HepG2 (cell line): ENCODE data around the gene DHRS1. TPM values are rescaled to one million over a fixed set of nuclear protein-coding genes. Genes with fewer than 3 reads are reported as not detected.

Experiments used
- ATF7 ChIP-seq, 2 experiments: fragments of 450-650 bp in 1 of 2; sonication (generic) in 1 of 2; formaldehyde crosslinking in 1 of 2; IDR thresholded peaks; 2 replicates each; pipeline versions ENCODE4 v1.4.0 to v1.6.1; 2016 to 2020; ENCODE audit warnings: antibody characterized with exemption in 1 of 2, mild to moderate bottlenecking in 1 of 2, missing genetic modification reagents in 1 of 2
- CREB1 ChIP-seq, 2 experiments: fragments of 450-650 bp in 1 of 2; IDR thresholded peaks; 2 replicates each; pipeline ENCODE4 v1.6.1; 2016 to 2017; ENCODE audit warnings: control low read depth in 1 of 2, mild to moderate bottlenecking in 1 of 2, missing compliant biosample characterization in 1 of 2, missing genetic modification characterization in 1 of 2
- DMAP1 ChIP-seq: IDR thresholded peaks from 2 replicates; pipeline ENCODE4 v1.6.1; 2016
- DPF2 ChIP-seq: sonication (generic); formaldehyde crosslinking; IDR thresholded peaks from 2 replicates; pipeline ENCODE4 v1.4.0; 2020; ENCODE audit warnings: mild to moderate bottlenecking, low read depth, missing genetic modification reagents, borderline replicate concordance
- GABPA ChIP-seq, 2 experiments: IDR thresholded peaks; 2 replicates each; pipeline ENCODE4 v1.6.1; 2011 to 2016; ENCODE audit warnings: low read depth in 2 of 2, low read length in 1 of 2, missing biosample characterization in 1 of 2, missing genetic modification characterization in 1 of 2
- HOXA9 ChIP-seq: sonication (generic); formaldehyde crosslinking; IDR thresholded peaks from 2 replicates; pipeline ENCODE4 v1.8.1; 2022; ENCODE audit warnings: missing genetic modification reagents, mild to moderate bottlenecking, moderate library complexity, borderline replicate concordance
- MIER2 ChIP-seq: IDR thresholded peaks from 2 replicates; pipeline ENCODE4 v1.6.1; 2016; ENCODE audit warnings: missing biosample characterization, missing genetic modification reagents
- MTA1 ChIP-seq: sonication (generic); formaldehyde crosslinking; IDR thresholded peaks from 2 replicates; pipeline ENCODE4 v1.4.0; 2020; ENCODE audit warnings: missing genetic modification reagents, mild to moderate bottlenecking, borderline replicate concordance
- NR2F1 ChIP-seq, 2 experiments: fragments of 450-650 bp in 1 of 2; formaldehyde crosslinking in 1 of 2; IDR thresholded peaks; 2 replicates each; pipeline versions ENCODE4 v1.5.0 to v1.6.1; 2016 to 2020; ENCODE audit warnings: mild to moderate bottlenecking in 1 of 2, missing compliant biosample characterization in 1 of 2, missing genetic modification reagents in 1 of 2, moderate library complexity in 1 of 2
- PLRG1 ChIP-seq: fragments of 450-650 bp; conservative IDR thresholded peaks from 2 replicates; pipeline ENCODE4 v1.6.1; 2016
- RELA ChIP-seq: sonication (generic); formaldehyde crosslinking; IDR thresholded peaks from 2 replicates; pipeline ENCODE4 v1.4.0; 2020; ENCODE audit warnings: missing genetic modification reagents
- RFX1 ChIP-seq: fragments of 450-650 bp; IDR thresholded peaks from 2 replicates; pipeline ENCODE4 v1.6.1; 2017
- RFXANK ChIP-seq: IDR thresholded peaks from 2 replicates; pipeline ENCODE4 v1.6.1; 2016
- RXRB ChIP-seq: IDR thresholded peaks from 2 replicates; pipeline ENCODE4 v1.6.1; 2016; ENCODE audit warnings: borderline replicate concordance, missing genetic modification reagents, missing compliant biosample characterization
- SIN3B ChIP-seq: fragments of 150-350 bp; IDR thresholded peaks from 2 replicates; pipeline ENCODE4 v1.6.1; 2014; ENCODE audit warnings: low read length
- SP4 ChIP-seq: sonication (generic); formaldehyde crosslinking; IDR thresholded peaks from 2 replicates; pipeline ENCODE4 v1.8.1; 2023; ENCODE audit warnings: mild to moderate bottlenecking, missing genetic modification reagents
- ZBTB8A ChIP-seq: sonication (generic); formaldehyde crosslinking; IDR thresholded peaks from 2 replicates; pipeline ENCODE4 v1.4.0; 2020; ENCODE audit warnings: mild to moderate bottlenecking, low read depth, missing genetic modification reagents, borderline replicate concordance
- ZNF101 ChIP-seq: sonication (generic); formaldehyde crosslinking; IDR thresholded peaks from 2 replicates; pipeline ENCODE4 v1.4.0; 2020; ENCODE audit warnings: mild to moderate bottlenecking, low read depth, missing genetic modification reagents, borderline replicate concordance
- ZNF264 ChIP-seq: sonication (generic); formaldehyde crosslinking; IDR thresholded peaks from 2 replicates; pipeline ENCODE4 v1.4.0; 2020; ENCODE audit warnings: missing genetic modification reagents
- ZNF446 ChIP-seq: sonication (generic); formaldehyde crosslinking; IDR thresholded peaks from 2 replicates; pipeline ENCODE4 v1.5.0; 2020; ENCODE audit warnings: mild to moderate bottlenecking, missing genetic modification reagents
- ZNF562 ChIP-seq: sonication (generic); formaldehyde crosslinking; IDR thresholded peaks from 2 replicates; pipeline ENCODE4 v1.8.0; 2022; ENCODE audit warnings: missing genetic modification reagents, borderline replicate concordance
- ZNF839 ChIP-seq: sonication (generic); formaldehyde crosslinking; IDR thresholded peaks from 2 replicates; pipeline ENCODE4 v1.4.0; 2020; ENCODE audit warnings: missing genetic modification reagents, mild to moderate bottlenecking, borderline replicate concordance
- polyA plus RNA-seq, 8 experiments: library from polyadenylated mRNA; depleted of rRNA in 3 of 8; stranded (reverse) in 7 of 8; unstranded in 1 of 8; fragments of >200 nt; fragmentation: Illumina TruSeq in 4 of 8; extraction: Trizol in 4 of 8; gene quantifications; 2 replicates each; pipeline versions ENCODE4 v1.2.1 to v1.2.3, GENCODE V29; 2011 to 2016; ENCODE audit warnings: low read depth in 4 of 8, missing spikeins in 1 of 8, mixed read lengths in 1 of 8; ENCODE audit not compliant: insufficient read depth in 1 of 8
- total RNA-seq, 5 experiments: library from RNA; depleted of rRNA; stranded (reverse); fragments of >200 nt; fragmentation: Illumina TruSeq; extraction: Trizol; gene quantifications; 2 replicates each; pipeline ENCODE4 v1.2.3, GENCODE V29; 2016; ENCODE audit warnings: low read depth in 1 of 5
- TF ChIP-seq, protein P1 (sequence below): sonication (generic); formaldehyde crosslinking; IDR thresholded peaks from 2 replicates; pipeline ENCODE4 v1.5.0; 2020; ENCODE audit warnings: mild to moderate bottlenecking, missing genetic modification reagents
- TF ChIP-seq, protein P2 (sequence below), 2 experiments: sonication (generic) in 1 of 2; formaldehyde crosslinking in 1 of 2; IDR thresholded peaks; 2 replicates each; pipeline versions ENCODE4 v1.5.1 to v1.6.1; 2011 to 2020; ENCODE audit warnings: borderline replicate concordance in 1 of 2, low read depth in 1 of 2, low read length in 1 of 2, mild to moderate bottlenecking in 1 of 2, missing genetic modification reagents in 1 of 2, moderate library complexity in 1 of 2

Gene DHRS1
- total and polyA plus RNA-seq, 2 of the 13 experiments (the other 11 are each of a cell fraction or from before 2014, with no cell fraction given), result 49.8 to 60.8 TPM

DNA sequence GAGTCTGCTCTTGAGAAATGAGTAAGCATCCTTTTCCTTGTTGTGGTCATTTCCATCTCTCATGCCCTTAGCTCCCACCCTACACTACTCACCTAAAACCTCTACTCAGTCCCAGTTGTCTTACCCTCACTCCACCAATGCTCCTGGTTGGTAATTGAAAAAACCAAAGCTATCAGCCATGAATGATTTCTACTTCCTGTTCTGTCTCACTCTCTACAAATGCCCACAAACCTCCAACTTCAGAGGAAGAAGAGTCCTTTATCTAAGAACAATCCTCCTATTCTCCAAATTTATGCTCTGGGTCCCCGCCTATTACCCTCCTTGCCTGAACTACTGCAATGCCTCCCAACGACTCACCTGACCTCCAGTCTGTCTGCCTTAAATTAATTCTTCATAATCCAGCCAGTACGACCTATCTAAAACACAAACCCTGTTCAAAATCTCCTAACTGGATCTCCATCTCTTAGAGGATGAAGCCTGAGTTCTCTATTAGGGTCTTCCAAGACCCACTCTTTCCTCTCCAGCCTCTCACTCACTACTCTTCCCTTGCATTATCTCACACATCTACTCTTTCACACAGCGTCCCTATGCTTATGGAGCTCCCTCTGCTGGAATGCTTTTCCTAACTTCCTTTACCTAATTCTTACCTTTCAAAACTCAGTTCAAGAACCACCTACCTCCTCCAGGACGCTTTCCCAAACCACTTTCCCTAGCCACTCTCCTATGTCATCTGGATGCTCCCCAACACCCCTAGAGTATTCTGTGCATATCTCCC, 2.2 kb downstream of the DHRS1 start (continued):
- TF ChIP-seq HOXA9 (no peak), GABPA (IDR thresholded peaks at IDR 0.05; ENCODE audit: low read depth, low read length) (no peak), GABPA (CRISPR knock-in tag; IDR thresholded peaks at IDR 0.05; ENCODE audit: low read depth) (no peak), DPF2 (CRISPR knock-in tag) (no peak), RXRB (CRISPR knock-in tag) (peak; percentile 71), RFX1 (no peak), ZNF839 (no peak), ZNF446 (CRISPR knock-in tag) (no peak), MTA1 (no peak), SP4 (CRISPR knock-in tag) (no peak), ZNF562 (CRISPR knock-in tag) (no peak), SIN3B (no peak), ZNF101 (CRISPR knock-in tag) (no peak), ZNF264 (no peak), PLRG1 (no peak), RELA (CRISPR knock-in tag) (0 out of 2 replicates have a peak, but pooled peaks have one; percentile 5), ZBTB8A (CRISPR knock-in tag) (no peak; the same call in 1 of the 2 replicates), DMAP1 (CRISPR knock-in tag) (no peak), RFXANK (CRISPR knock-in tag) (no peak), CREB1 (IDR thresholded peaks at IDR 0.05) (no peak), CREB1 (CRISPR knock-in tag; IDR thresholded peaks at IDR 0.05) (no peak), NR2F1 (CRISPR knock-in tag; IDR thresholded peaks at IDR 0.05) (0 out of 4 replicates have a peak, but pooled peaks of 1 of the 2 experiments have one; percentile 4), MIER2 (CRISPR knock-in tag) (peak; percentile 81), ATF7 (IDR thresholded peaks at IDR 0.05) (no peak), ATF7 (CRISPR knock-in tag; IDR thresholded peaks at IDR 0.05) (no peak)
- TF ChIP-seq, protein P1, sequence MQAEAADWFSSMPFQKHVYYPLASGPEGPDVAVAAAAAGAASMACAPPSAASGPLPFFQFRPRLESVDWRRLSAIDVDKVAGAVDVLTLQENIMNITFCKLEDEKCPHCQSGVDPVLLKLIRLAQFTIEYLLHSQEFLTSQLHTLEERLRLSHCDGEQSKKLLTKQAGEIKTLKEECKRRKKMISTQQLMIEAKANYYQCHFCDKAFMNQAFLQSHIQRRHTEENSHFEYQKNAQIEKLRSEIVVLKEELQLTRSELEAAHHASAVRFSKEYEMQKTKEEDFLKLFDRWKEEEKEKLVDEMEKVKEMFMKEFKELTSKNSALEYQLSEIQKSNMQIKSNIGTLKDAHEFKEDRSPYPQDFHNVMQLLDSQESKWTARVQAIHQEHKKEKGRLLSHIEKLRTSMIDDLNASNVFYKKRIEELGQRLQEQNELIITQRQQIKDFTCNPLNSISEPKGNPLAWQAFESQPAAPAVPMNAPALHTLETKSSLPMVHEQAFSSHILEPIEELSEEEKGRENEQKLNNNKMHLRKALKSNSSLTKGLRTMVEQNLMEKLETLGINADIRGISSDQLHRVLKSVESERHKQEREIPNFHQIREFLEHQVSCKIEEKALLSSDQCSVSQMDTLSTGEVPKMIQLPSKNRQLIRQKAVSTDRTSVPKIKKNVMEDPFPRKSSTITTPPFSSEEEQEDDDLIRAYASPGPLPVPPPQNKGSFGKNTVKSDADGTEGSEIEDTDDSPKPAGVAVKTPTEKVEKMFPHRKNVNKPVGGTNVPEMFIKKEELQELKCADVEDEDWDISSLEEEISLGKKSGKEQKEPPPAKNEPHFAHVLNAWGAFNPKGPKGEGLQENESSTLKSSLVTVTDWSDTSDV (CRISPR knock-in tag), result no peak
- TF ChIP-seq, protein P2, sequence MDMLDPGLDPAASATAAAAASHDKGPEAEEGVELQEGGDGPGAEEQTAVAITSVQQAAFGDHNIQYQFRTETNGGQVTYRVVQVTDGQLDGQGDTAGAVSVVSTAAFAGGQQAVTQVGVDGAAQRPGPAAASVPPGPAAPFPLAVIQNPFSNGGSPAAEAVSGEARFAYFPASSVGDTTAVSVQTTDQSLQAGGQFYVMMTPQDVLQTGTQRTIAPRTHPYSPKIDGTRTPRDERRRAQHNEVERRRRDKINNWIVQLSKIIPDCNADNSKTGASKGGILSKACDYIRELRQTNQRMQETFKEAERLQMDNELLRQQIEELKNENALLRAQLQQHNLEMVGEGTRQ (IDR thresholded peaks at IDR 0.05; ENCODE audit: low read depth, low read length), result no peak
- TF ChIP-seq, protein P2 (CRISPR knock-in tag; IDR thresholded peaks at IDR 0.05; ENCODE audit: borderline replicate concordance), result no peak
